Gastroesophageal sphincter (tissue), 3 donors: ENCODE data around the gene CNNM1.

Experiments
- CTCF ChIP-seq, 4 experiments: fragments of 200-600 bp in 2 of 4; fragments of 450-650 bp in 2 of 4; sonication (generic) in 1 of 4; IDR thresholded peaks; one replicate each; pipeline ENCODE4 v1.5.1; 2017 to 2019; ENCODE audit warnings: antibody characterized with exemption in 4 of 4, mild to moderate bottlenecking in 2 of 4, moderate library complexity in 2 of 4
- EP300 ChIP-seq: sonication (generic); formaldehyde crosslinking; IDR thresholded peaks from one replicate; pipeline ENCODE4 v1.6.1; 2017; ENCODE audit warnings: antibody characterized with exemption, mild to moderate bottlenecking
- POLR2A ChIP-seq, 2 donors: fragments of 450-650 bp; IDR thresholded peaks; one replicate each; pipeline ENCODE4 v1.6.1; 2017; ENCODE audit warnings: antibody characterized with exemption in 2 of 2, mild to moderate bottlenecking in 2 of 2, moderate library complexity in 1 of 2

- TF ChIP-seq CTCF (IDR thresholded peaks at IDR 0.05): no peak
- TF ChIP-seq EP300: no peak
- TF ChIP-seq POLR2A (IDR thresholded peaks at IDR 0.05): no peak
Observed at GRCh38 chr10:99394761-99395386, 65.7 kb downstream of the CNNM1 start.
